GM18868 (cell line): ENCODE measurements around the gene NUDT4.

ENCODE experiments used
- ATAC-seq: cut with Tn5 transposase; IDR thresholded peaks from one replicate; pipeline ENCODE4 v1.9.1; 2021; ENCODE audit warnings: mild to moderate bottlenecking, moderate library complexity; ENCODE audit not compliant: unreplicated experiment

NUDT4 gene

DNA sequence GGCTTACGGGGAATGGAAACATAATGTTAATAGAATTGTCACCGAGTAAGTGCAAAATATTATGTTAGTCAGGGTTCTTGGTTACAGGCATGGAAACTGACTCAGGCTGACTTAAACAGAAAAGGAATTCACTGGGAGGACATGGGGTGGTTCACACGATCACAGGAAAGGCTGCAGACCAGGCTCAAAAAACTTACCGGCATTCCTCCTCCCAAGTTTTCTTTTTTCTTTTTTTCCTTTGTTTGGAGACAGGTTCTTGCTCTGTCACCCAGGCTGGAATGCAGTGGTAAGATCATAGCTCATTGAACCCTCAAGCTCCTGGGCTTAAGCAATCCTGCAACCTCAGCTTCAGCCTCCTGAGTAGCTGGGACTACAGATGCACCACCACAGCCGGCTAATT lies 75.9 kb downstream of the NUDT4 start:
- no peak for ATAC-seq

DNA sequence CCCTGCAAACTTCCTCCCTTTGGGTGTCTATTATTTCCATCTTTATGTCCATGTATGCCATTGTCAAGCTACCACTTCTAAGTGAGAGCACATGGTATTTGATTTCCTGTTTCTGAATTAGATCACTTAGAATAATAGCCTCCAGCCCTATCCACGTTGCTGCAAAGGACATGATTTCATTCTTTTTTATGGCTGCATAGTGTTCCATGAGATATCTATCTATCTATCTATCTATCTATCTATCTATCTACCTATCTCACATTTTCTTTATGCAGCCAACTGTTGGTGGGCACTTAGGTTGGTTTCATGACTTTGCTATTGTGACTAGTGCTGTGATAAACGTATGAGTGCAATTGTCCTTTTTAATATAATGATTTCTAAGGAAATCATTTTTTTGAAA lies 78.4 kb downstream of the NUDT4 start:
- no peak for ATAC-seq
